NCI-H226 (cell line): Measurements from ENCODE around the gene RFFL.
A peak's percentile ranks its signal among the peaks of the same experiment; 100 is the strongest.
"Not testable (repeated sequence)": the region's sequence is repeated elsewhere in the genome, so short reads cannot be mapped to it uniquely, and the experiment has no call there.

Experiments
- DNase-seq: peaks from one replicate; pipeline ENCODE4 v3.0.0-alpha.2; 2015

Gene RFFL, protein sequence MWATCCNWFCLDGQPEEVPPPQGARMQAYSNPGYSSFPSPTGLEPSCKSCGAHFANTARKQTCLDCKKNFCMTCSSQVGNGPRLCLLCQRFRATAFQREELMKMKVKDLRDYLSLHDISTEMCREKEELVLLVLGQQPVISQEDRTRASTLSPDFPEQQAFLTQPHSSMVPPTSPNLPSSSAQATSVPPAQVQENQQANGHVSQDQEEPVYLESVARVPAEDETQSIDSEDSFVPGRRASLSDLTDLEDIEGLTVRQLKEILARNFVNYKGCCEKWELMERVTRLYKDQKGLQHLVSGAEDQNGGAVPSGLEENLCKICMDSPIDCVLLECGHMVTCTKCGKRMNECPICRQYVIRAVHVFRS

DNA sequence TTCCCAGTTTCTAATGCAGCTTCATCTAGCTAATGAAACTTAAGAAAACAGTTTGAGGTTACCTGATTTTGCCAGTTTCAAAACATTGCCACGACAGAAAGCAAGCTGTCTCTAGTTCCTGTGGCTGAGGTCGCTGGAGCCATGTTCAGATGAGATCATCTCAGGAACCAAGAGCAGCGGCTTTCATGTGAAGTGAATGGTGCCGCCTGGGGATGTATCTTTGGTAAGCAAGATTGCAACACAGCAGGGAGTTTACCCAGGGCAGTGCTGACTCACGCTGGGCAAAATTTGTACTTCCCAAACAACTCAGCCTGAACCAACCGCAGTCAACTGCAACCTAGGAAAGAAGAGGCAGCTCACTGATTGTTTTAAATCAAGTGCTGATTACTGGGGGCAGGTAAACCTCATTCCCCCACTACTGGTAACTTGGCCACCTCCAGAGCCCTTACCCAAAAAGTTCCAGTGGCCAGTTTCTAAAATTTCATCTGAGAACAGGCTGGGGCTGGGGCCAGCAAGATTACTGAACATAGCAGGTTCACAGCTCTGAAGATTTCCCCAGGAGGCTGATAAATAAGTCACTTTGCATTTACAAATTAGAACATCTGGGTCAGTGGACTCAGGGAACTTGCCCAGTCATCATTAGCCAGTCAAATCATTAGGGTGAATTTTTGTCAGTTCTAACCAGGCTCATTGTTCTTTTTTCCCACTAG, at the start of gene RFFL:
TSS of gene RFFL (minus strand) at position 194 of the 710 bp plus-strand sequence. CDS start 37,154 bp downstream, outside the sequence.
- peak; percentile 98 for DNase-seq

DNA sequence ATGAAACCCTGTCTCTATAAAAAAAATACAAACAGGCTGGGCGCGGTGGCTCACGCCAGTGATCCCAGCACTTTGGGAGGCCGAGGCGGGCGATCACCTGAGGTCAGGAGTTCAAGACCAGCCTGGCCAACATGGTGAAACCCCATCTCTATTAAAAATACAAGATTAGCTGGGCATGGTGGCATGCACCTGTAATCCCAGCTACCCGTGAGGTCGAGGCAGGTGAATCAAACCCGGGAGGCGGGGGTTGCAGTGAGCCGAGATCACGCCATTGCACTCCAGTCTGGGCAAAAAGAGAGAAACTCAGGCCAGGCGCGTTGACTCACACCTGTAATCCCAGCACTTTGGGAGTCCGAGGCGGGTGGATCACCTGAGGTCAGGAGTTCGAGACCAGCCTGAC, 47.3 kb upstream of the RFFL start:
- not testable (repeated sequence) for DNase-seq

DNA sequence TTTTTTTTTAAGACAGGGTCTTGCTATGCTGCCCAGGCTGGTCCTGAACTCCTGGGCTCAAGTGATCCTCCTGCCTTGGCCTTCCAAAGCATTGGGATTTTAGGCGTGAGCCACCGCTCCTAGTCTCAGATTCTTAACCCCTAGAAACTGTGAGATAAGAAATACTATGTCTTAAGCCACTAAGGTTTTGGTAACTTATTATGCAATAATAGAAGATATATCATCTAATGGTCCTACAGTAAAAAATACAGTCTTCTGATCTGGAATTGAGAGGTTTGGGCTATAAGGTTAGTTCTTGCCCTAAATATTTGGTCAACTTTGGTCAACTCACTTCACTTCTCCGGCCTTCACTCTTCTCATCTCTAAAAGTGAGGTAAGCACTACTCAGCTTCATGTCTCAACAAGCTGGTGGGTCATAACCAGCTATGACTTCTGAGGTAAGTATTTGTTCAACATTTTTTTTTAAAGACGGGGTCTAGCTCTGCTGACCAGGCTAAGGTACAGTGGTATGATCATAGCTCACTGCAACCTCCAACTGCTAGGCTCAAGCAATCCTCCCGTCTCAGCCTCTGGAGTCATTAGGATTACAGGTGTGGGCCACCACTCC, 41.4 kb upstream of the RFFL start:
- no peak for DNase-seq

DNA sequence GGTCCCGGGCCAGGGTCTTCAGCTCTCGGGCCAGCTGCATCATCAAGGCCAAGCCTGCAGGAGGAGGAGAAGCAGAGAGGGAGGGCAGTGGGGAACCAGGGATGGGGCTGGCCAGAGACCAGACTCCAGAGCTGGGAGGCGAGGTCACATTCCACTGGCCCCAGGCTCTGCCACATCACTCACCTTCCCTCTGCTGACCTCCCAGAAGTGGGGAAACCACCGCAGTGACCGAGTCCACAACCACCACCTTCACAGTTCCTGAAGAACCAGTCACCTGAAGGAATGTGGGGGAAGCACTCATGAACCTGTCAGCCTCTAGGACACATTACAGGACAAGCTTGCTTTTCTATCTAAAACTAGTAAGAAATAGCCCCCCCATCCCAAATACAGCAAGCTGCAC, 39.8 kb upstream of the RFFL start:
- DNase-seq, result no peak

DNA sequence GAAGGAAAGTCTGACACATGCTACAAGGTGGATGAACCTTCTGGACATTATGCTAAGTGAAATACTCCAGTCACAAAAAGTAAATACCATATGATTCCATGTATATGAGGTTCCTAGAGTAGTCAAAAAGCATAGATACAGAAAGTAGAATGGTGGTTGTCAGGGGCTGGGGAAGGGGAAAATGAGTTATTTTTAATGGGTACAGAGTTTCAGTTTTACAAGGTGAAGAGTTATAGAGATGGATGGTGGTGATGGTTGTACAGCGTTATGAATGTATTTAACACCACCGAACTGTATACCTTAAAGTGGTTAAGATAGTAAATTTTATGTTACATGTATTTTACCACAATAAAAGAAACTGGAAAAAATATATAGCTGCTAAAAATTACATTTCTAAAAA, 38.2 kb upstream of the RFFL start:
- no peak for DNase-seq

DNA sequence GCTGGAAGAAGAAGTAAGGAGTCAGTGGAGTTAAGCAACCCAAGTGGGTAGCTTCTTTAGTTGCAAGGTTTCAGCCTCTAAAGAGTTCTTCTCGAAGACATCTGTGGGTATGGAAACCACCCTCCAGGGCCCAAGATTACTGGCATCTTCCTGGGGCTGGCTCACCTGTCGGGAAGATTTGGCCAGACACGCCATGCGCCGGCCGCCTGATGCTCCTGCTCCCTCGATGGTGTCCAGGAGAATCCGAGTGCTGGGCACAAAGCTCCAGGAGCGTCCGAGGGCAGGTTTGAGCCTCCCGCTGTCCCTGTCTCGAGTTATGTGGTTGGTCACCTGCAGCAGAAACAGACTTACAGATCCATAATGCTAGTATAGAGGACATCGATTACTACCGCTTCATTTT, 37.5 kb upstream of the RFFL start:
- DNase-seq, result no peak

DNA sequence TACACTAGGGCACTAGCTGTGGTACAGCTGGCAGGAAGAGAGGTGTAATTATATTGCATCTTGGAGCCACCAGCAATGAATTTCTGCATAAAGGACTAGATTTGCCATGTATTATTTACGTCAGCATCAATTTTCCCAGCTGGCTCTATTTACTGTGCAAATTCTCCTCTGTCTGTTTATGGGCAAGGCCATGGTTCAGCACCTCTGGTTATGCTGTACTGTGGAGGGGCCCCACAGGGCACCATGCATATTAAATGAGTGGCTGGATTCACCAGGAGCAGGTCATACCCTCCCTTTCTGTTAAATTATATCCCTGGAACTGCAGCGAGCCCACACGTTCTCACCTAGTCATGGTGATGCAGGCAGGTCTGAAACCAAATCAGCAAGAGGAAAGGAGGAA, 36.4 kb upstream of the RFFL start:
- no peak for DNase-seq

DNA sequence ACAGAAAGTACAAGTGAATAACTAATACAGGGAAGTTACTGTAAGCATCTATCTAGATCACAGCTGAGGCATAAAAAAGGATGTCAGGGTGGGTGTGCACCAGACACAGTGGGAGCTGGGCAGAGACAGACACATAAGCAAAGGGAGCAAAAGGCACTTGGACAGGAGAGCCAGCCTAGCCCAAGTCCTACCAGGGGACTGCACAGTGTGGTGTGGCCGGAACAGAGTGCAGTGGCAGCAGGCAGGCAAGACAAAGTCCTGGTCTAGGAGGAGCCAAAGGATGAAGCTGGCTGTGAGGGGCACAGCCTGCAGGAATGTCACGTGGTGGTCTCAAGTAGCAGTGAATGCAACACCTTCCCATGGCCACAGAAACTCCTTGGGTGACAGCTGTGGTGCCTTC, 34.3 kb upstream of the RFFL start:
- no peak for DNase-seq

DNA sequence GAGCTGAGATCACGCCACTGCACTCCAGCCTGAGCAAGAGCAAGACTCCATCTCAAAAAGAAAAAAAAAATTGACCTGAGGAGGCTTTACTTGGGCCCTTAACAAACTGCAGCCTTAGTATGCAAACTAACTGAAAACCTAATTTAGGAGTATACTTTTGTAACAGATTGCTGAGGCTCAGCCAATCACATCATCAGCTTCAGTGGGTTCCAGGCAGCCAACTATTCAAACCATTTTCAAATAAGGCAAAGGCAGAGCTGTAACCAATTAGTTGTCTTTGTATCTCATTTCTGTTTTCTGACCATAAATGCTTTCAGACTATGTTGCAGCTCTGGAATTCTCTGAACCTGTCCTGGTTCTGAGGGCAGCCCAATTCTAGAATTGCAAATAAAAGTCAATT, 32.2 kb upstream of the RFFL start:
- DNase-seq, result no peak

DNA sequence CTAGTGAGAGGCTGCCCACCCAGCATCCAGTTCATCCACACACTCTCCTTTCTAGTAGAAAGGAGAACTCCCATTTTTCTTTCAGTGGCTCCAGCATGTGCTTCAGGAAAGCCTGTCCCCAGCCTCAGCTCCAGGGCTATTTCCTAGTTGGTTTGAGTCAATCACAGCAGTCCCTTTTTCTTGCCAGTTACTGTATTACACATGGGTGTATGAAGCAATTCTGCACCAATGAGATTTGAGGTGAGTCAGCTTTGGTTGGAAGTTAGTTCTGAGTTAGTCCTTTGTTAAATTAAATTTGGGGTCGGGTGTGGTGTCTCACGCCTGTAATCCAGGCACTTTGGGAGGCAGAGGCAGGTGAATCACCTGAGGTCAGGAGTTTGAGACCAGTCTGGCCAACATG, 31.4 kb upstream of the RFFL start:
- peak; percentile 67 for DNase-seq

DNA sequence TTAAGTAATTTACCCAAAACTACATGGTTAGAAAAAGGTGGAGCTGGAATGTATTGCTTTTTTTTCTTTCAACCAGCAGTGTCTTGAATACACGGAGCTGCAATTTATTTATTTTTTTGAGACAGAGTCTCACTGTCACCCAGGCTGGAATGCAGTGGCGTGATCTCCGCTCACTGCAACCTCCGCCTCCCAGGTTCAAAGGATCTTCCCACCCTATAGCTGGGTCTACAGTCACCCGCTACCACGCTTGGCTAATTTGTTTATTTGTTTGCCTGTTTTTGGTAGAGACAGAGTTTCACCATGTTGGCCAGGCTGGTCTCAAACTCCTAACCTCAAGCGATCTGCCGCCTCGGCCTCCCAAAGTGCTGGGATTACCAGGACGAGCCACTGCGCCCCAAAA, 27.2 kb upstream of the RFFL start:
- DNase-seq, result not testable (repeated sequence)

DNA sequence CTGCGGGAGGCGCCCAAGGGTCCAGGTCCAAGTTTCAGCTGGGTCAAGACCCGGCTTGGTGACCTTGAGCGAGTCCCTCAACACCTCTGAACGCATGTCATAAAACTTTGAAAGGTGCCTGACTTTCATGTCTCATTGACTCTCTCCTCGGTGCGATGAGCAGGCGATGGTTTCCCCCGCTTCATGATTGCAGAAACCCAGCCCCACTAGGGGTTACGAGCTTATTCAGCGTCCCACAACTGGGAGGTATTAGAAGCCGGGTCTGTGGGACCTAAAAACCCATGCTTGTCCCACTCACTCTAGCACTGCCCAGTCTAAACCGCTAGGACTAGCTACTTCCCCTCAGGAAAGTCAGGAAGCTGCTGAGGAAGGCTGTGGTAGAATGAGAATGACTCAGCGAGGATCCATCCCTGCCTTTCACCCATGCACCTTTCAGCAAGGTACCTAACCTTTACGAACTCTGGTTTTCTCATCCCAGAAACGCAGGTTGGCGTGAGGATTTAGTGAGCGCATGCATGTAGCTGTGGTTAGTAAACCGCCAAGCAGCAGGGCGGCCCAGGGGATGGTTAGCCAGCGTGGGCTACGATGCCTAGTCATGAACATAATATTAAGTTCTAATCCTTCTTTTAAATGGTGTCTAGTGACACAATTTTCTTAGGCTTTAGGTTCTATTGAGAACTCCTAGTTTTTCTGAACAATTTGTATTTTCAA, 26.2 kb upstream of the RFFL start:
- DNase-seq, result peak; percentile 63

DNA sequence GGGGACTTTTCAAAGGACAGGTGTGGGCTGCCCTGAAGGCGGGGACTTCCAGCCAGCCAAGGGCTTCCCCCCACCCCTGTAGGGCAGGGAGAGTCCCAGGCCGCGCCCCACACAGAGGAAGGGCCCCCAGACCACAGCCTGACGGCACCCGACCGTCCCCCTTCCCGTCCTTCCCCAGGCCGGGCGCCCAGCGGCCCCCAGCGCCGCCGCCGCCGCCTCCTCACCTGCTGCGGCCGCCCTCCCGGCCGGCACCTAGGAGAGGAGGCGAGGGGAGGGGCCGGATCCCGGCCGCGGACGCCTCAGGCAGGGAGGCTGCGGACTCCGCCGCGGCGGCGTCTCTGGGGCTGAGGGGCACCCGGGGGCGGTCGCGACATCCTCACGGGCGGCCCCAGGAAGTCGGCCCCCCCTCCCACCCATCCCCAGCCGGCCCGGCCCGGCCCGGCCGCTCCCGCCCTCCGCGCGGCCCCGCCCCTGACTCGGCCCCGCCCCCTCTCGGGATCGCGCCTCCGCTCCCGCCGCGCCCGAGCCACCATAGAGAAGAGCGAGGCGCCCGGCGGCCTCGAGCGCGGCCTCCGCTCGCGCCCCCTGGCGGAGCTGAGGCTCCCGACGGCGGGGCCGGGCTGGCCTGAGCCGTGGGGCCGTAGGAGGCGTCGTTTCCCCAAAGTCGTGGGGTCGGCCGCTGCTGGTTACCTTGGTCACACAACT, 25.5 kb upstream of the RFFL start:
- peak; percentile 78 for DNase-seq

DNA sequence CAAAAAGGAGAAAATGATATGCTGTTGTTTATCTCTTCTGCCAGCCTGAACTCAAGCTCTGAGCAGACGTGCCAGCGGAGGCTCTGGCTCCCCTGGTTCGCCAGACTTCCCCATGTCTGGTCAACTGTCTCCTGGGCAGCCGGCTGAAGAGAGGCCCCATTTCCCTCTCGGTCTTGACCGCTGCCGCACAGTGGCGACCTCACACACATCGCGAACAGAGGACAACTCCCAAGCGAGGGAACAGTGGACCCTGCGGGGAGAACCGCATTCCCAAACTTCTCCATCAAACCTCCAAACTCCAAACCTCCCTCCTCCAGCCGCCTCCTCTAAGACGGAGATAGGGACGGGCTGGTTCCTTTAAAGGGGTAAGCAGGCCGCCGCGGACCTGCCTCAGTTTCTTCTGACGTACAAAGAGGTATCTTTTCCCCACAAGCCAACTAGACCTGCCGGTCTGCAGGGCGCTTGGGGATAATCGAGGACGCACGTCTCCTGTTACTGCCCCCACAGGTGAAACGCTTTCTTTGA, 24.9 kb upstream of the RFFL start:
- peak; percentile 25 for DNase-seq

DNA sequence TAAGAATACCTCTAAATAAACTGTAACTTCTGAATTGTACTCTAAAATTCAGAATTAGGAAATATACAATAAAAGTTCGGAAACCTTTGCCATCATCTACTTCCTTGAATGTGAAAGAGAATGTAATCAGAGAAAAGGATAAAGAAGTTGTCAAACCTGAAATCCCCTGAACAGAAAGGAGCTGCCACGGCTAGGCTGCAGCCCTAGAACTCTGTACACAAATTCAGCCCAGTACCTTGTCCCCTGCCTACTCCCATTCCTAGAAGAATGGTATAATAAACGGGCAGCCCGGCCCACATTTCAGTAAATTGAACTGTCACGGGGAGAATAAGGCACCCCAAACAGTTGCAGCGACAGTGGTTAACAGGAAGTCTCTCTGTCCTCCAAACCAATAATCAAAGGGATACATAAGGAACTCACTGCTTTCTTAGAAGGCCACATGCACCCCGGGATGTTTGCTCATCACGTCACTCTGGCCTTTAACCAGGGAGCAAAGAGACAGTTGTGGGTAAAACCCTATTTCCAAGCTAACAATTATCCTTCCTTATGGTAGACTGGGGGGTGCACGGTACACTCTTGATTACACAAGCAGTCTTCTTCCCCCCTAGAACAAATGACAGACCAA, 24.3 kb upstream of the RFFL start:
- DNase-seq, result no peak

DNA sequence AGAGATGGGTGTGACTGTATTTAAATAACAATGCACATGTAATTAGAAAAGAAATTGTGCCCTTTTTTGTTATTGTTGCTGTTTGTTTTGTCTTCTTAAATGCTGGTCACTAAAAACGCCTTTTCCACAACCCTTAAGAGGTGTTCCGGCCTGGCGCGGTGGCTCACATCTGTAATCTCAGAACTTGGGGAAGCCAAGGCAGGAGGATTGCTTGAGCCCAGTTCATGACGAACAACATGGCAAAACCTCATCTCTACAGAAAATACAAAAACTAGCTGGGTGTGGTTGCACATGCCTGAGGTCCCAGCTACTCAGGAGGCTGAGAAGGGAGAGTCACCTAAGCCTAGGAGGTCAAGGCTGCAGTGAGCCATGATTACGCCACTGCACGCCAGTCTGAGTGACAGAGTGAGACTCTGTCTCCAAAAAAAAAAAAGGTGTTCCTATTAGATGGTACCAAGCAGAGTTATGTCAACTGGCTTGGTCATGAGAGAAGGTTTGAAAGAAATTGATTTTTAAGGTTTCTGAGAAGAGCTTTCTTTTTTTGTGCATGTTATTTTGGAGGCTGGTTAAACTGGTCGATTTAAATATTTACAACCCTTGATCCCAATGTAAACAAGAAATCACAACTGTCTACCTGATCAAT, 23.5 kb upstream of the RFFL start:
- no peak for DNase-seq

DNA sequence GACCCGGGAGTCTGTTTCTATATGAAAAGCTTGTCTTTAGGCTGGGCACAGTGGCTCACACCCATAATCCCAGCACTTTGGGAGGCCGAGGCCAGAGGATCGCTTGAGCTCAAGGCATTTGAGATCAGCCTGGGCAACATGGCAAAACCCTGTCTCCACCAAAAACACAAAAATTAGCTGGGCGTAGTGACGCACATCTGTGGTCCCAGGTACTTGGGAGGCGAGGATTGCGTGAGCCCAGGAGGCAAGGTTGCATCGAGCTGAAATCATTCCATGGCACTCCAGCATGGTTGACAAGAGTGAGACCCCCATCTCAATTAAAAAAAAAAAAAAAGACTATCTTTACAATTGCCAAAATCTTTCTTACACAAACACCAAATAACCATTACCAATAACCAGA, 22.7 kb upstream of the RFFL start:
- no peak for DNase-seq

DNA sequence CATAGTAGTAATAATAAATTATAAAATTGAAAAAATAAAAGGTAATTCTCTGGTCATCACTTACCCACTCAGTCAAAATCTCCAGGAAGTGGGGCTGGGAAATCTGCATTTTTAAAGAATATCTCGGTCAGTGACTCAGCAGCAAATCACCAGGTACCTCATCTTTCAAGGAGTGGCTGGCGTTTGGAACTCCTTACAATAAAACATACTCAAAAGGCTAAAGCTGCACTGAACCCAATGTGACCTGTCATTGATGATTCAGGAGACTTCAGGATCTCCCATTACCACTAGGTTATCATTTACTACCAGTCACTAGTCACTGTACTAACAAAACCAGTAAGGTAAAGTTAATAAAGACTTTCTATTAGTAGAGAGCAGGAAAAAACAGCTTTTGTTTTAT, 21.5 kb upstream of the RFFL start:
- peak; percentile 81 for DNase-seq

DNA sequence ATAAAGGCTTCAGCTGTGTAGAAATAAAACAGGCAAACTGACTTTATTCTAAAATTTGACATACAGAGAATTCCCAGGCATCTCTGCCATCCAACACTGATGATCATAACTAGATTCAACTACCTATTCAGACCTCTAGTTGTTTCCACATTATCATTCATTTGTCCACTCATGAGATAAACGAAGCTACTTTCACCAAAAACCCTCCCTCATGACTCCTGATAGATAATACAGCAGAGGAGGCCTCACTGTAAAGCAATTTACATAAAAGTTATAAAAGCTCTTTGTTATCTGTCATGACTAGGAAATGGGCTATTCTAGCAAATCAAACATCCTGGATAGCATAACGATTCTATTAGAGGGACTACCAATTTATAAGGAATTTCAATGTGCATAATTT, 19.6 kb upstream of the RFFL start:
- no peak for DNase-seq

DNA sequence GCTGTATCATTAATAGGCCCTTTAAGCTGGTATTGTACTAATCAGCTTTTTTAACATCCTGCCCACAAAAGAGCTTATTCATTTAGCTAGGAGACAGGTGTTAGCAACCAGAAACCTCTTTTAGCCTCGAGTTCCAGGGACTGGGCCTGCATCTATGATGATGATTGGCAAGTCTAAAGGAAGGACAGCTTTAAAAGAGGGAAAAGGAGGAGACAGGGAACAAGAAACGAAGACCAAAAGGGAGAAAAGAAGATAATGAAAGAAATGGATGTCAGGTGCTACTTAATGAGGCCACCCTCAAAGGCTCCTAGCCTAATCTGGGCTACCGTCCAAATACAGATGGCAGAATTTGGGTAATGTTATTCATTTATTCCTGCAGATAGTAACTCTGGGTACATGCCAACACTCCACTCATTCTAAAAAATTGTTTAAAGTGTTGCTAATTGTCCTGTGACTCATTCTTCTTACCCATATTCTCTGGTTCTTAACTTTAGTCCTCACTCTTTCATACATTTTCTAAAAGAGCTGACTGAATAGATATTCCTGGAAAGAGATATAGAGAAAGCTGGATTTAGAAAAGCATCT, 18.7 kb upstream of the RFFL start:
- DNase-seq, result peak; percentile 72

DNA sequence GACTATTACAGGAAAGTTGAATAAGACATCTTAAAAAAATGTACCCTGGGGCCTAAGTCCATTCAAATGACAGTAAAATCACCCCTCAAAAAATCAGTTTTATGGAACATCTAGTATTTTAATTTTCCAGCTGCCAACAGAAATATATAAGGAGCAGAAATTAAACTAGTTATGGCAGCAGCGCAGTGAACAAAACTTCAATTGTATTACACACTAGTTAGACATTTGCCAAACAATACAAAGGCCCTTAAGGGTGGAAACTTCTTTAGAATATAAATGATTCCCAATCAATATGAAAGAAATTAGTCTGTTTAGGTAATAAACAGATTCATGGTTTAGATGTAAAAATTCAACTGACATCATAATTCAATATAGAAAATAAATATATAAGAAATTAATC, 18.1 kb upstream of the RFFL start:
- DNase-seq, result no peak
